Psoas muscle (tissue), 8 donors: ENCODE measurements around the gene KIAA0753. TPM values are rescaled to one million over a fixed set of nuclear protein-coding genes. Genes with fewer than 3 reads are reported as not detected.

Experiments
- ATAC-seq, 4 donors: fragments of 200-7000 bp; cut with Tn5 transposase; one replicate each; pipeline ENCODE4 v1.9.1; 2020; ENCODE audit warnings: moderate library complexity in 3 of 4, mild to moderate bottlenecking in 2 of 4
- DNase-seq, 2 donors: peaks; one replicate each; pipeline ENCODE4 v3.0.0-alpha.2; 2020
- H3K27ac ChIP-seq: fragments of 200-600 bp; one replicate; pipeline ENCODE4 v1.8.0; 2022
- H3K27me3 ChIP-seq, 3 donors: fragments of 200-600 bp in 1 of 3; one replicate each; pipeline versions ENCODE4 v1.6.1 to v1.8.0; 2013 to 2022; ENCODE audit warnings: low read length in 2 of 3, mild to moderate bottlenecking in 2 of 3, moderate library complexity in 1 of 3; ENCODE audit not compliant: insufficient read depth in 3 of 3
- H3K36me3 ChIP-seq, 2 donors: fragments of 200-600 bp in 1 of 2; one replicate each; pipeline versions ENCODE4 v1.6.1 to v1.8.0; 2013 to 2022; ENCODE audit warnings: low read depth in 1 of 2, mild to moderate bottlenecking in 1 of 2, moderate library complexity in 1 of 2; ENCODE audit not compliant: insufficient read depth in 1 of 2
- H3K4me1 ChIP-seq: fragments of 200-600 bp; one replicate; pipeline ENCODE4 v1.8.0; 2022
- H3K4me3 ChIP-seq: fragments of 200-600 bp; one replicate; pipeline ENCODE4 v1.8.0; 2022; ENCODE audit warnings: mild to moderate bottlenecking
- H3K9me3 ChIP-seq: fragments of 200-600 bp; one replicate; pipeline ENCODE4 v1.8.0; 2022
- WGBS, 3 donors: extraction: QIAGEN DNeasy Blood & Tissue Kit; methylation state at CpG; one replicate each; pipeline versions ENCODE4 v1.1.6 to v1.1.7; 2013; 5-methylcytosine and 5-hydroxymethylcytosine counted together
- intact Hi-C, 2 donors: fragments of 100-400 bp; cut with DNase I; formaldehyde crosslinking; loops; one replicate each; pipeline versions ENCODE4 v1.11.0 to v1.14.2; 2022
- polyA plus RNA-seq, 3 donors: library from polyadenylated mRNA; stranded (reverse); fragments of 200-250 nt; gene quantifications; one replicate each; pipeline ENCODE4 v1.2.3, GENCODE V29; 2013
- total RNA-seq, 4 donors: library from RNA; stranded (reverse); fragmentation: NEBNext Ultra II Directional in 2 of 4; extraction: Animal tissue kit (Norgen Biotek cat#: 25700) in 2 of 4; gene quantifications; one replicate each; pipeline versions ENCODE4 v1.2.1 to v1.2.4, GENCODE V29; 2021 to 2023
- TF ChIP-seq, protein P1 (sequence below): fragments of 200-600 bp; IDR thresholded peaks from one replicate; pipeline ENCODE4 v1.8.0; 2022; ENCODE audit warnings: antibody characterized with exemption
- donor health status: healthy with polysubstance abuse.
- donor health status: DM: no; HTN: no; CAD: no; lungs with moderate emphysema.
- donor health status: Bipolar disorder and iron deficiency.
- donor health status: healthy.
- donor health status: DM: yes; HTN: yes; CAD: no.
- donor health status: DM: no; HTN: no; CAD: no.
- donor health status: DM: no; HTN: no; CAD: no.
- donor health status: DM: yes; HTN: yes; CAD: no.

KIAA0753 gene
- total and polyA plus RNA-seq, 7 donors = 2.4 to 4.7 (median 3.0) TPM

- TF ChIP-seq, protein P1, sequence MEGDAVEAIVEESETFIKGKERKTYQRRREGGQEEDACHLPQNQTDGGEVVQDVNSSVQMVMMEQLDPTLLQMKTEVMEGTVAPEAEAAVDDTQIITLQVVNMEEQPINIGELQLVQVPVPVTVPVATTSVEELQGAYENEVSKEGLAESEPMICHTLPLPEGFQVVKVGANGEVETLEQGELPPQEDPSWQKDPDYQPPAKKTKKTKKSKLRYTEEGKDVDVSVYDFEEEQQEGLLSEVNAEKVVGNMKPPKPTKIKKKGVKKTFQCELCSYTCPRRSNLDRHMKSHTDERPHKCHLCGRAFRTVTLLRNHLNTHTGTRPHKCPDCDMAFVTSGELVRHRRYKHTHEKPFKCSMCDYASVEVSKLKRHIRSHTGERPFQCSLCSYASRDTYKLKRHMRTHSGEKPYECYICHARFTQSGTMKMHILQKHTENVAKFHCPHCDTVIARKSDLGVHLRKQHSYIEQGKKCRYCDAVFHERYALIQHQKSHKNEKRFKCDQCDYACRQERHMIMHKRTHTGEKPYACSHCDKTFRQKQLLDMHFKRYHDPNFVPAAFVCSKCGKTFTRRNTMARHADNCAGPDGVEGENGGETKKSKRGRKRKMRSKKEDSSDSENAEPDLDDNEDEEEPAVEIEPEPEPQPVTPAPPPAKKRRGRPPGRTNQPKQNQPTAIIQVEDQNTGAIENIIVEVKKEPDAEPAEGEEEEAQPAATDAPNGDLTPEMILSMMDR = no peak
- Histone ChIP-seq H3K36me3 (peaks cover 6 to 73% of the 10 kb centered on the region in 2 donors), H3K27me3 (no peaks in the 10 kb centered on the region), H3K27ac (no peak overlapping the region), H3K4me1 (no peaks in the 10 kb centered on the region), H3K9me3 (no peaks in the 10 kb centered on the region), H3K4me3 (no peak overlapping the region)
- intact Hi-C loops = no loop called here
- DNase-seq (no peak), ATAC-seq (no peak)
- 89 to 93% (median 90%) methylated on average over 6 of the region's 6 CpGs for WGBS, 3 donors
Observed at GRCh38 chr17:6605142-6605541, 35.4 kb downstream of the KIAA0753 start.

- H3K9me3 ChIP-seq = no peaks in the 10 kb centered on the region
- ATAC-seq = no peak
- intact Hi-C loops = loop anchor here in 1 of 2 donors (5.0 kb wide), 1 partner anchor 132 kb away; no protein-coding TSS in a partner anchor
- no peak for DNase-seq
- TF ChIP-seq, protein P1 = no peak
- peaks cover under 1% of the 10 kb centered on the region for H3K4me1 ChIP-seq
- H3K4me3 ChIP-seq = no peak overlapping the region
- H3K36me3 ChIP-seq = peaks cover 6 to 64% of the 10 kb centered on the region in 2 donors
- 64 to 74% (median 65%) methylated on average over 3 of the region's 3 CpGs for WGBS, 3 donors
- no peak overlapping the region for H3K27ac ChIP-seq
- no peaks in the 10 kb centered on the region for H3K27me3 ChIP-seq
Observed at GRCh38 chr17:6603744-6604325, 36.7 kb downstream of the KIAA0753 start.

GRCh38 chr17:6602141-6602540, 38.4 kb downstream of the KIAA0753 start:
- no peak for ATAC-seq
- Histone ChIP-seq H3K27me3 (no peaks in the 10 kb centered on the region), H3K36me3 (peaks cover 5 to 49% of the 10 kb centered on the region in 2 donors), H3K27ac (no peak overlapping the region), H3K4me1 (peaks cover 7% of the 10 kb centered on the region), H3K4me3 (no peak overlapping the region), H3K9me3 (no peaks in the 10 kb centered on the region)
- 90 to 100% (median 96%) methylated on average over 2 of the region's 2 CpGs for WGBS, 3 donors
- DNase-seq = no peak
- TF ChIP-seq, protein P1 = no peak
- intact Hi-C loops = loop anchor here in 1 of 2 donors (5.0 kb wide), 1 partner anchor 130 kb away; no protein-coding TSS in a partner anchor

- Histone ChIP-seq H3K4me3 (no peak overlapping the region), H3K9me3 (no peaks in the 10 kb centered on the region), H3K27me3 (no peaks in the 10 kb centered on the region), H3K36me3 (peaks cover 3 to 41% of the 10 kb centered on the region in 2 donors), H3K4me1 (peaks cover 7% of the 10 kb centered on the region), H3K27ac (no peak overlapping the region)
- intact Hi-C loops = no loop called here
- no peak for DNase-seq
- ATAC-seq = no peak
- TF ChIP-seq, protein P1 = no peak
Observed at GRCh38 chr17:6599364-6599763, 41.1 kb downstream of the KIAA0753 start.

DNA sequence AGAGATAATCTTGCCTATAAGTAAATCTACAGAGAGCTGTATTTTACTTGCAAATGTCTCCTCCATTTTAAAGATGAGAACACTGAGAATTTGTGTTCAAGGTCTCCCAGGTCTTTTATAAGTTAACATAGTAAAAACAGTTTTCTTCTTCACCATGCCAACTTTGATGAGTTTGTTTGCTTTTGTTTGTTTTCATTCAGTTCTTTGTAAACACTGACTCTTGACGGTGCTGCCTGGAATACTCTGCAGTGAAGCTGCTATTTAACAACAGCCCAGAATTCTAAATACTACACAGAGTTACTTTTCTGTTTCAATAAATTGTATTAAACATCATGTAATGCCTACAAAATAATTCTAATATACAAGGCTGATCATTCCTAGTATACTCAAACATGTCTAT, 42.8 kb downstream of the KIAA0753 start:
- intact Hi-C loops = no loop called here
- ATAC-seq (no peak), DNase-seq (no peak)
- Histone ChIP-seq H3K9me3 (no peaks in the 10 kb centered on the region), H3K4me3 (no peak overlapping the region), H3K27ac (no peak overlapping the region), H3K27me3 (no peaks in the 10 kb centered on the region), H3K36me3 (peaks cover 3 to 46% of the 10 kb centered on the region in 2 donors), H3K4me1 (peaks cover 7% of the 10 kb centered on the region)
- TF ChIP-seq, protein P1 = no peak
- 59 to 73% (median 72%) methylated on average over 1 of the region's 1 CpG for WGBS, 3 donors
